GM12892 (cell line): ENCODE measurements around the gene AFDN.
A peak's percentile ranks its signal among the peaks of the same experiment; 100 is the strongest.

Source experiments
- DNase-seq: peaks from one replicate; pipeline ENCODE4 v3.0.0; 2011; ENCODE audit not compliant: insufficient read length
- FAIRE-seq: peaks from 2 replicates; lab custom pipeline; 2011; peaks lifted over from hg19 to GRCh38; lab: Jason Lieb, UNC
- POLR2A ChIP-seq: IDR thresholded peaks from 2 replicates; pipeline ENCODE4 v1.6.1; 2011; ENCODE audit warnings: low read depth, low read length, control low read depth
- POLR2AphosphoS5 ChIP-seq: IDR thresholded peaks from 2 replicates; pipeline ENCODE4 v1.6.1; 2011; ENCODE audit warnings: low read depth, low read length, control low read depth
- TAF1 ChIP-seq: IDR thresholded peaks from 2 replicates; pipeline ENCODE4 v1.6.1; 2011; ENCODE audit warnings: low read depth, mild to moderate bottlenecking, control low read depth, low read length, borderline replicate concordance

AFDN gene

GRCh38 chr6:167835260-167835659 is 8.5 kb downstream of the AFDN start:
- FAIRE-seq: no peak
- TF ChIP-seq POLR2AphosphoS5: no peak
- TF ChIP-seq POLR2A: no peak
- no peak for TF ChIP-seq TAF1
- DNase-seq: no peak

GRCh38 chr6:167836721-167837120 is 10.0 kb downstream of the AFDN start:
- DNase-seq (no peak), FAIRE-seq (no peak)
- TF ChIP-seq POLR2A: no peak
- no peak for TF ChIP-seq TAF1
- TF ChIP-seq POLR2AphosphoS5: no peak

- FAIRE-seq (no peak), DNase-seq (no peak)
- TF ChIP-seq POLR2A (no peak), TAF1 (no peak)
Observed at GRCh38 chr6:167838207-167838748, 11.6 kb downstream of the AFDN start.

GRCh38 chr6:167839343-167839742 is 12.6 kb downstream of the AFDN start:
- TF ChIP-seq POLR2A (no peak), POLR2AphosphoS5 (no peak), TAF1 (no peak)
- DNase-seq (no peak), FAIRE-seq (peak; percentile 24)

- TF ChIP-seq POLR2A (no peak), TAF1 (no peak), POLR2AphosphoS5 (no peak)
- no peak for DNase-seq
- FAIRE-seq: no peak
Observed at GRCh38 chr6:167839755-167840154, 13.0 kb downstream of the AFDN start.

GRCh38 chr6:167840160-167840525 is 13.4 kb downstream of the AFDN start:
- no peak for FAIRE-seq
- TF ChIP-seq POLR2AphosphoS5 (no peak), POLR2A (no peak), TAF1 (no peak)

GRCh38 chr6:167840526-167841179 is 13.9 kb downstream of the AFDN start:
- DNase-seq: no peak
- FAIRE-seq: no peak
- no peak for TF ChIP-seq POLR2AphosphoS5
- no peak for TF ChIP-seq POLR2A
- no peak for TF ChIP-seq TAF1

More at GRCh38 chr6:167840160-167840525, 13.4 kb downstream of the AFDN start:
- DNase-seq: no peak

- TF ChIP-seq POLR2AphosphoS5: no peak
- TF ChIP-seq TAF1: no peak
- no peak for TF ChIP-seq POLR2A
- FAIRE-seq (no peak), DNase-seq (no peak)
Observed at GRCh38 chr6:167841981-167842380, 15.3 kb downstream of the AFDN start.

- TF ChIP-seq TAF1 (no peak), POLR2A (no peak), POLR2AphosphoS5 (no peak)
- DNase-seq (no peak), FAIRE-seq (no peak)
Observed at GRCh38 chr6:167842457-167842856, 15.7 kb downstream of the AFDN start.

GRCh38 chr6:167843023-167843422 is 16.3 kb downstream of the AFDN start:
- DNase-seq: no peak
- TF ChIP-seq POLR2AphosphoS5 (no peak), POLR2A (no peak), TAF1 (no peak)
- FAIRE-seq: no peak

GRCh38 chr6:167845856-167846255 is 19.1 kb downstream of the AFDN start:
- TF ChIP-seq TAF1: no peak
- no peak for TF ChIP-seq POLR2A
- TF ChIP-seq POLR2AphosphoS5: no peak
- no peak for FAIRE-seq
- DNase-seq: no peak

GRCh38 chr6:167846997-167847606 is 20.4 kb downstream of the AFDN start:
- TF ChIP-seq TAF1: no peak
- no peak for TF ChIP-seq POLR2AphosphoS5
- no peak for TF ChIP-seq POLR2A
- DNase-seq (no peak), FAIRE-seq (no peak)

- FAIRE-seq (no peak), DNase-seq (no peak)
- TF ChIP-seq TAF1 (no peak), POLR2AphosphoS5 (no peak), POLR2A (no peak)
Observed at GRCh38 chr6:167847936-167848335, 21.2 kb downstream of the AFDN start.
